Dendritic cell treated with granulocyte-macrophage colony-stimulating factor and Interleukin-4, amounts not matched to agents 40 ng/mL and 50 ng/mL, for 4 days (primary cell): ENCODE measurements around the gene ENOX1.
A peak's percentile ranks its signal among the peaks of the same experiment; 100 is the strongest.
"Not testable (repeated sequence)": the region's sequence is repeated elsewhere in the genome, so short reads cannot be mapped to it uniquely, and the experiment has no call there.

Source experiments
- H3K27ac Mint-ChIP-seq: one replicate; pipeline ENCODE4 v1.8.0; 2022; ENCODE audit warnings: mild to moderate bottlenecking, mixed read lengths
- H3K27me3 Mint-ChIP-seq: one replicate; pipeline ENCODE4 v1.8.0; 2022; ENCODE audit warnings: mild to moderate bottlenecking, mixed read lengths
- H3K36me3 Mint-ChIP-seq: one replicate; pipeline ENCODE4 v1.8.0; 2022; ENCODE audit warnings: low read depth, mixed read lengths
- H3K4me1 Mint-ChIP-seq: one replicate; pipeline ENCODE4 v1.8.0; 2022; ENCODE audit warnings: low read depth, mixed read lengths
- H3K4me3 Mint-ChIP-seq: one replicate; pipeline ENCODE4 v1.8.0; 2022; ENCODE audit warnings: mild to moderate bottlenecking, moderate library complexity, mixed read lengths
- H3K9me3 Mint-ChIP-seq: one replicate; pipeline ENCODE4 v1.8.0; 2022; ENCODE audit warnings: mixed read lengths
- intact Hi-C: fragments of 100-400 bp; cut with micrococcal nuclease; formaldehyde crosslinking; loops from one replicate; pipeline ENCODE4 v1.15.0; 2022

ENOX1 gene

GRCh38 chr13:43426355-43426754, 360.4 kb downstream of the ENOX1 start:
- Mint-ChIP-seq H3K27me3 (peaks cover 7% of the 10 kb centered on the region), H3K4me3 (no peak overlapping the region), H3K36me3 (no peaks in the 10 kb centered on the region), H3K4me1 (peaks cover 4% of the 10 kb centered on the region), H3K27ac (no peak overlapping the region), H3K9me3 (no peaks in the 10 kb centered on the region)
- intact Hi-C loops: no loop called here

GRCh38 chr13:43425234-43425633, 361.5 kb downstream of the ENOX1 start:
- Mint-ChIP-seq H3K4me1 (no peaks in the 10 kb centered on the region), H3K36me3 (no peaks in the 10 kb centered on the region), H3K4me3 (no peak overlapping the region), H3K9me3 (no peaks in the 10 kb centered on the region), H3K27me3 (peaks cover 4% of the 10 kb centered on the region), H3K27ac (no peak overlapping the region)
- intact Hi-C loops: no loop called here

GRCh38 chr13:43424412-43424811, 362.4 kb downstream of the ENOX1 start:
- no peaks in the 10 kb centered on the region for H3K36me3 Mint-ChIP-seq
- H3K9me3 Mint-ChIP-seq: no peaks in the 10 kb centered on the region
- no peak overlapping the region for H3K4me3 Mint-ChIP-seq
- H3K4me1 Mint-ChIP-seq: no peaks in the 10 kb centered on the region
- peaks cover 4% of the 10 kb centered on the region for H3K27me3 Mint-ChIP-seq
- H3K27ac Mint-ChIP-seq: no peak overlapping the region
- intact Hi-C loops: no loop called here

- intact Hi-C loops: no loop called here
- H3K27me3 Mint-ChIP-seq: peaks cover 1% of the 10 kb centered on the region
- H3K27ac Mint-ChIP-seq: no peak overlapping the region
- no peaks in the 10 kb centered on the region for H3K36me3 Mint-ChIP-seq
- no peaks in the 10 kb centered on the region for H3K9me3 Mint-ChIP-seq
- H3K4me1 Mint-ChIP-seq: no peaks in the 10 kb centered on the region
- H3K4me3 Mint-ChIP-seq: no peak overlapping the region
Observed at GRCh38 chr13:43422116-43422515, 364.7 kb downstream of the ENOX1 start.

- H3K4me3 Mint-ChIP-seq, H3K36me3 Mint-ChIP-seq, H3K9me3 Mint-ChIP-seq, H3K27me3 Mint-ChIP-seq, intact Hi-C loops, H3K27ac Mint-ChIP-seq, H3K4me1 Mint-ChIP-seq: not testable (repeated sequence)
Observed at GRCh38 chr13:43416842-43417241, 369.9 kb downstream of the ENOX1 start.

- H3K9me3 Mint-ChIP-seq, H3K4me3 Mint-ChIP-seq, H3K27me3 Mint-ChIP-seq, H3K27ac Mint-ChIP-seq, H3K36me3 Mint-ChIP-seq, intact Hi-C loops, H3K4me1 Mint-ChIP-seq: not testable (repeated sequence)
Observed at GRCh38 chr13:43416408-43416807, 370.4 kb downstream of the ENOX1 start.

- intact Hi-C loops, H3K4me3 Mint-ChIP-seq, H3K9me3 Mint-ChIP-seq, H3K4me1 Mint-ChIP-seq, H3K27ac Mint-ChIP-seq, H3K36me3 Mint-ChIP-seq, H3K27me3 Mint-ChIP-seq: not testable (repeated sequence)
Observed at GRCh38 chr13:43415903-43416391, 370.8 kb downstream of the ENOX1 start.

GRCh38 chr13:43414111-43414510, 372.7 kb downstream of the ENOX1 start:
- Mint-ChIP-seq H3K4me3 (no peak overlapping the region), H3K36me3 (no peaks in the 10 kb centered on the region), H3K9me3 (peaks cover 8% of the 10 kb centered on the region), H3K27ac (no peak overlapping the region), H3K27me3 (no peaks in the 10 kb centered on the region), H3K4me1 (no peaks in the 10 kb centered on the region)
- intact Hi-C loops: no loop called here

GRCh38 chr13:43411741-43412140, 375.0 kb downstream of the ENOX1 start:
- intact Hi-C loops: no loop called here
- H3K27ac Mint-ChIP-seq: no peak overlapping the region
- H3K36me3 Mint-ChIP-seq: no peaks in the 10 kb centered on the region
- H3K27me3 Mint-ChIP-seq: no peaks in the 10 kb centered on the region
- peaks cover 5% of the 10 kb centered on the region for H3K9me3 Mint-ChIP-seq
- no peaks in the 10 kb centered on the region for H3K4me1 Mint-ChIP-seq
- H3K4me3 Mint-ChIP-seq: no peak overlapping the region

- no peaks in the 10 kb centered on the region for H3K36me3 Mint-ChIP-seq
- no peaks in the 10 kb centered on the region for H3K4me1 Mint-ChIP-seq
- no peaks in the 10 kb centered on the region for H3K27me3 Mint-ChIP-seq
- intact Hi-C loops: no loop called here
- no peak overlapping the region for H3K4me3 Mint-ChIP-seq
- H3K9me3 Mint-ChIP-seq: no peaks in the 10 kb centered on the region
- H3K27ac Mint-ChIP-seq: no peak overlapping the region
Observed at GRCh38 chr13:43411211-43411610, 375.6 kb downstream of the ENOX1 start.

GRCh38 chr13:43408274-43408673, 378.5 kb downstream of the ENOX1 start:
- intact Hi-C loops: no loop called here
- H3K9me3 Mint-ChIP-seq: no peaks in the 10 kb centered on the region

GRCh38 chr13:43407023-43407581, 379.7 kb downstream of the ENOX1 start:
- H3K27ac Mint-ChIP-seq: no peak overlapping the region

More at GRCh38 chr13:43408274-43408673, 378.5 kb downstream of the ENOX1 start:
- no peaks in the 10 kb centered on the region for H3K36me3 Mint-ChIP-seq
- no peak overlapping the region for H3K27ac Mint-ChIP-seq
- H3K27me3 Mint-ChIP-seq: peaks cover 4% of the 10 kb centered on the region
- H3K4me1 Mint-ChIP-seq: no peaks in the 10 kb centered on the region
- H3K4me3 Mint-ChIP-seq: no peak overlapping the region

GRCh38 chr13:43405457-43405856, 381.3 kb downstream of the ENOX1 start:
- H3K4me1 Mint-ChIP-seq: peaks cover 11% of the 10 kb centered on the region
- intact Hi-C loops: no loop called here
- peaks cover 5% of the 10 kb centered on the region for H3K27me3 Mint-ChIP-seq
- H3K4me3 Mint-ChIP-seq: no peak overlapping the region
- no peak overlapping the region for H3K27ac Mint-ChIP-seq
- no peaks in the 10 kb centered on the region for H3K36me3 Mint-ChIP-seq
- no peaks in the 10 kb centered on the region for H3K9me3 Mint-ChIP-seq

More at GRCh38 chr13:43407023-43407581, 379.7 kb downstream of the ENOX1 start:
- no peaks in the 10 kb centered on the region for H3K36me3 Mint-ChIP-seq
- no peak overlapping the region for H3K4me3 Mint-ChIP-seq
- no peaks in the 10 kb centered on the region for H3K9me3 Mint-ChIP-seq
- H3K4me1 Mint-ChIP-seq: peaks cover under 1% of the 10 kb centered on the region
- H3K27me3 Mint-ChIP-seq: peaks cover 4% of the 10 kb centered on the region
- intact Hi-C loops: no loop called here

- peaks cover 18% of the 10 kb centered on the region for H3K4me1 Mint-ChIP-seq
- peaks cover 17% of the 10 kb centered on the region for H3K27me3 Mint-ChIP-seq
- no peak overlapping the region for H3K4me3 Mint-ChIP-seq
- intact Hi-C loops: no loop called here
- H3K27ac Mint-ChIP-seq: no peak overlapping the region
- no peaks in the 10 kb centered on the region for H3K36me3 Mint-ChIP-seq
- H3K9me3 Mint-ChIP-seq: no peaks in the 10 kb centered on the region
Observed at GRCh38 chr13:43402380-43402779, 384.4 kb downstream of the ENOX1 start.

GRCh38 chr13:43401361-43401760, 385.4 kb downstream of the ENOX1 start:
- Mint-ChIP-seq H3K9me3 (no peaks in the 10 kb centered on the region), H3K36me3 (no peaks in the 10 kb centered on the region), H3K27me3 (peaks cover 17% of the 10 kb centered on the region), H3K4me1 (peaks cover 18% of the 10 kb centered on the region), H3K27ac (no peak overlapping the region), H3K4me3 (peak overlapping the region; percentile 25)
- intact Hi-C loops: no loop called here
